Endothelial cell (in vitro differentiated cells): ENCODE data around the gene C1QTNF3. TPM values are rescaled to one million over a fixed set of nuclear protein-coding genes. Genes with fewer than 3 reads are reported as not detected.

Experiments used
- DNase-seq: peaks from one replicate; pipeline ENCODE4 v3.0.0; 2021; ENCODE audit warnings: low spot score
- H3K27ac Mint-ChIP-seq: one replicate; pipeline ENCODE4 v1.8.0; 2021; ENCODE audit warnings: mixed read lengths, inconsistent platforms; ENCODE audit not compliant: unreplicated experiment
- H3K27me3 Mint-ChIP-seq: one replicate; pipeline ENCODE4 v1.8.0; 2021; ENCODE audit warnings: mild to moderate bottlenecking, moderate library complexity, mixed read lengths, inconsistent platforms; ENCODE audit not compliant: unreplicated experiment
- H3K36me3 Mint-ChIP-seq: one replicate; pipeline ENCODE4 v1.8.0; 2021; ENCODE audit warnings: mild to moderate bottlenecking, low read depth, mixed read lengths, inconsistent platforms; ENCODE audit not compliant: unreplicated experiment
- H3K4me1 Mint-ChIP-seq: one replicate; pipeline ENCODE4 v1.8.0; 2021; ENCODE audit warnings: mild to moderate bottlenecking, mixed read lengths, inconsistent platforms; ENCODE audit not compliant: unreplicated experiment
- H3K4me3 Mint-ChIP-seq: one replicate; pipeline ENCODE4 v1.8.0; 2021; ENCODE audit warnings: mild to moderate bottlenecking, mixed read lengths, inconsistent platforms; ENCODE audit not compliant: unreplicated experiment
- H3K9me3 Mint-ChIP-seq: one replicate; pipeline ENCODE4 v1.8.0; 2021; ENCODE audit warnings: mixed read lengths, inconsistent platforms; ENCODE audit not compliant: unreplicated experiment
- CTCF ChIP-seq: fragments of 200-600 bp; sonication (generic); IDR thresholded peaks from one replicate; pipeline ENCODE4 v1.5.0; 2021; ENCODE audit warnings: antibody characterized with exemption; ENCODE audit not compliant: unreplicated experiment
- total RNA-seq: library from RNA; stranded (reverse); fragmentation: NEBNext Ultra II Directional; extraction: Animal tissue kit (Norgen Biotek cat#: 25700); gene quantifications from one replicate; pipeline ENCODE4 v1.2.1, GENCODE V29; 2021; ENCODE audit not compliant: unreplicated experiment

The C1QTNF3 gene
- total RNA-seq, 1 donor from 2014 or later = 2.1 TPM

DNA sequence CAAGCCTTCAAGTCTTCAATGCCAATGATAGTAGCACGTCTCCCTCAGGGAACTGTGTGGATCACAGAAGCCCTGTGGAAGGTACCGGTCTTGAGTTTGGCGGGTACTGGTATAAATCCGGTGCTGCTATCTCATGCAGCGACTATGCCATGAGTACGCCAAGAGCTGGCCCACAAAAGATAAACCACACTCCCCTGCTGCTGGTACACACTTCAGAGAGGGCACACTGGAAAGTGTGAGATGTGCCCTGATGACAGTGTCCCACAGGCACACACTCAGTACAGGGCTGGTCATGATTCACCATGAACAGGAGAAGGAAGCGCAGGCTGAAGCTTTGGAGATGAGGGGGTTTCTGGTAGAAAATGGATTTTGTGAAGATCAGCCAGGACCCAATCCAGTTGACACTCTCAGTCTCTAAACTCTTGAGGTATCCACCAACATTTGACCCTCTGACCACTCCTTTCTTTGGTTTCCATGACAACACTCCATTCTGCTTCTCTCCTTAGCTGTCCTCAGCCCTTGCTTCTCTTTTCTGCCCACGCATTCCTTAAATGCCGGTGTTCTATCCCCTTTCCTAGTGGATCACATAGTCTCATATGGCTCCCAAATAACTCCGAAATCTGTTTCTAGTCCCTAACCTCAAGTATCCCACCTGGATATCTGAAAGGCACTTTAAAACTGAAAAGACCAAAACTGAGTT lies 40.2 kb downstream of the C1QTNF3 start:
- Mint-ChIP-seq H3K4me1 (peaks cover 15% of the 10 kb centered on the region), H3K9me3 (no peaks in the 10 kb centered on the region), H3K27ac (no peak overlapping the region), H3K36me3 (peaks cover 35% of the 10 kb centered on the region), H3K4me3 (no peak overlapping the region), H3K27me3 (peaks cover 6% of the 10 kb centered on the region)
- DNase-seq = no peak
- TF ChIP-seq CTCF = no peak

DNA sequence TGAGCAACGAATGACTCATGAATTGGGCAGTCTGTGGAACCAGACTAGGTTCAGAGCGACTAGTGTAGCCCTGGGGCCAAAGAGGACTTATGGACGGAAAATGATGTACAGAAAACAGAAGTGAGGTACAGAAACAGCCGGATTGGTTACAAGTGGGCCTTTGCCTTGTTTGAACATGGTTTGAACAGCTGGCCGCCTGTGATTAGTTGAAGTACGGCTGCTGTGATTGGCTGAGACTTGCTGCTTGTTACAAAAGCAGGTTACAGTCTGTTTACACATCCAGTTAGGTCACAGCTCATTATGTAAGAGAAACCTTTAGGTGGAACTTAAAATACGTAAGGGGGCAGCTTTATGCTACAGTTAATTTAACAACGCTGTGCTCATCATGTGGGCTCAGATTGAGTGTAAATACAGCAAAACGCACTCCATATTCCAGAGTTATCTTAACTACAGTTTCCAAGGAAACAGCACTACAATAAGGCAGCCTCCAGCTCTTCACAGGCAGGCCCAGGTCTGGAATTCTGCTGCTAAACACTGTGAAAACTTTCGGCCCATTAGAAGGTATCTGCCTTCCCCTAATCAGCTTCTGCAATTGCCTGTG lies 41.7 kb downstream of the C1QTNF3 start:
- no peak for DNase-seq
- Mint-ChIP-seq H3K4me3 (no peak overlapping the region), H3K4me1 (peaks cover 7% of the 10 kb centered on the region), H3K36me3 (peaks cover 30% of the 10 kb centered on the region), H3K27ac (peak overlapping the region; percentile 42), H3K27me3 (no peaks in the 10 kb centered on the region), H3K9me3 (no peaks in the 10 kb centered on the region)
- no peak for TF ChIP-seq CTCF

DNA sequence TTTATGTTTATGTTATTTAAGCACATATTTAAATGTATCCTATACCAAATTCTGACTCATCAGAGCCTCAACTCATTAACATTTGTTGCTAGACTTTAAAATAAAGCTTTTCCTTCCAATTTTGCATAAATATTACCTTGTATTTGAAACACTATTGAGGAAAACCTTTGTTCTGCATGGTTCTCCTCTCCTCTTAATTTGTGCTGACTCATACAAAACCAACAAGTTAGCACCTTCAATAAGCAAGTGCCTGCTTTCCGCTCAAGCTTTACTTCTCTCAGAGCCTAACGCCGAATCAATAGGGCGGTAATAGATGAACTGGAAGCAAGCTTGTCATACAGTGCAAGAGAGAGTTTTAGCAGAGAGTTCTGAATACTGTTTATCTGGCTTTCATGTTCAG lies 43.0 kb downstream of the C1QTNF3 start:
- Mint-ChIP-seq H3K4me3 (no peak overlapping the region), H3K27ac (no peak overlapping the region), H3K36me3 (peaks cover 30% of the 10 kb centered on the region), H3K9me3 (no peaks in the 10 kb centered on the region), H3K27me3 (no peaks in the 10 kb centered on the region), H3K4me1 (peaks cover 3% of the 10 kb centered on the region)
- DNase-seq = no peak
- no peak for TF ChIP-seq CTCF

- no peaks in the 10 kb centered on the region for H3K27me3 Mint-ChIP-seq
- no peaks in the 10 kb centered on the region for H3K9me3 Mint-ChIP-seq
- peak; percentile 38 for DNase-seq
- peak; percentile 42 for TF ChIP-seq CTCF
- peaks cover 3% of the 10 kb centered on the region for H3K4me1 Mint-ChIP-seq
- H3K27ac Mint-ChIP-seq = no peak overlapping the region
- H3K36me3 Mint-ChIP-seq = peaks cover 15% of the 10 kb centered on the region
- no peak overlapping the region for H3K4me3 Mint-ChIP-seq
These were observed 45.6 kb downstream of the C1QTNF3 start for GRCh38 chr5:33997331-33997983.

- H3K36me3 Mint-ChIP-seq = peaks cover 9% of the 10 kb centered on the region
- H3K4me1 Mint-ChIP-seq = peaks cover 3% of the 10 kb centered on the region
- H3K9me3 Mint-ChIP-seq = no peaks in the 10 kb centered on the region
- DNase-seq = no peak
- H3K27me3 Mint-ChIP-seq = no peaks in the 10 kb centered on the region
- no peak overlapping the region for H3K4me3 Mint-ChIP-seq
- no peak overlapping the region for H3K27ac Mint-ChIP-seq
- TF ChIP-seq CTCF = no peak
These were observed 47.1 kb downstream of the C1QTNF3 start for GRCh38 chr5:33995865-33996264.
